ENCODE measurements around the gene PRSS21.

Gene PRSS21

GRCh38 chr16:2809149-2809760, 7.8 kb upstream of the PRSS21 start:
- Mint-ChIP-seq H3K9me3 (peaks cover 37% of the 10 kb centered on the region), H3K27ac (no peak overlapping the region), H3K36me3 (ENCODE audit: low read depth) (no peaks in the 10 kb centered on the region), H3K4me1 (no peaks in the 10 kb centered on the region), H3K27me3 (ENCODE audit: low read depth, poor library complexity) (peaks cover 76% of the 10 kb centered on the region), H3K4me3 (no peak overlapping the region)
- TF ChIP-seq, protein P1, sequence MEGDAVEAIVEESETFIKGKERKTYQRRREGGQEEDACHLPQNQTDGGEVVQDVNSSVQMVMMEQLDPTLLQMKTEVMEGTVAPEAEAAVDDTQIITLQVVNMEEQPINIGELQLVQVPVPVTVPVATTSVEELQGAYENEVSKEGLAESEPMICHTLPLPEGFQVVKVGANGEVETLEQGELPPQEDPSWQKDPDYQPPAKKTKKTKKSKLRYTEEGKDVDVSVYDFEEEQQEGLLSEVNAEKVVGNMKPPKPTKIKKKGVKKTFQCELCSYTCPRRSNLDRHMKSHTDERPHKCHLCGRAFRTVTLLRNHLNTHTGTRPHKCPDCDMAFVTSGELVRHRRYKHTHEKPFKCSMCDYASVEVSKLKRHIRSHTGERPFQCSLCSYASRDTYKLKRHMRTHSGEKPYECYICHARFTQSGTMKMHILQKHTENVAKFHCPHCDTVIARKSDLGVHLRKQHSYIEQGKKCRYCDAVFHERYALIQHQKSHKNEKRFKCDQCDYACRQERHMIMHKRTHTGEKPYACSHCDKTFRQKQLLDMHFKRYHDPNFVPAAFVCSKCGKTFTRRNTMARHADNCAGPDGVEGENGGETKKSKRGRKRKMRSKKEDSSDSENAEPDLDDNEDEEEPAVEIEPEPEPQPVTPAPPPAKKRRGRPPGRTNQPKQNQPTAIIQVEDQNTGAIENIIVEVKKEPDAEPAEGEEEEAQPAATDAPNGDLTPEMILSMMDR (IDR thresholded peaks at IDR 0.05), result no peak
- no peak for DNase-seq

- Mint-ChIP-seq H3K4me1 (peaks cover 4% of the 10 kb centered on the region), H3K27ac (no peak overlapping the region), H3K4me3 (no peak overlapping the region), H3K9me3 (peaks cover 25% of the 10 kb centered on the region), H3K36me3 (ENCODE audit: low read depth) (no peaks in the 10 kb centered on the region), H3K27me3 (ENCODE audit: low read depth, poor library complexity) (peaks cover 73% of the 10 kb centered on the region)
- DNase-seq, result no peak
- TF ChIP-seq, protein P1 (IDR thresholded peaks at IDR 0.05), result no peak
Measured at GRCh38 chr16:2810651-2811050, 6.4 kb upstream of the PRSS21 start.

DNA sequence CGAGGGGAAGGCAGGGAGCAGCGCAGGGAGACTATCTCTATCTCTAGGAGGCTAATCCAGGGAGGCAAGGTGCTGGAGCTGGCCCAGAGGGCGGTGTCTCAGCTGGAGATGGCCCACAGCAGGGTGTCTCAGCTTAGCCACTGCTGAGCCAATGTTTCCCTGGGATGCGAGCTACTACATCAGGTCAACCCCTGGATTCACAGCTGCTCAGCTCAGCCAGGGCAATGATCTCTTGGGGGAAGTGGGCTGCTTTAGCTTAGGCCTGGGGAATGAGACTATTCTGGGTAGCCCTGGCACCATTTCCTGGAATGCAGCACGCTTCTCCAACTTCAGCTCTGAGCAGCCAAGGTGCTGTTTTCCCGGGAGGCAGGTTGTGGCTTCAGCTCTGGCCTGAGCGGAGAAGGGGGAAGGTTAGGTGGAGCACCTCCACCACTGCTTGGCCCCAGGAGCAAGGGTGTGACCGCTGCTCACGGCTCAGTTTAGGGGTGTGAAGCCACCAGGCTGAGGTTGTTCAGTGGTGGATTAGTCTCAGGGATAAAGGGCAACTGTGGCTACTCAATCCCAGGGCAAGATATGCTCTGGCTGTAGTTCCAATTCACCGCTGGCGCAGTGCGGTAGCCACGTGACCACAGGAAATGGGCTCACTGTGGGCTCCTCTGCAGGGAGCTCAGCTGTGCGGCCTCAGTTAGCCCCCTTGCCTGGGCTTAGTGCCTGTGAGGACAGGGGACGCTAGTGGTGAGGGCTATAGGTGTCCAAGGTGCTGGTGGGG, 5.2 kb upstream of the PRSS21 start:
- DNase-seq, result no peak
- peaks cover 21% of the 10 kb centered on the region for H3K9me3 Mint-ChIP-seq
- peaks cover 67% of the 10 kb centered on the region for H3K27me3 Mint-ChIP-seq (ENCODE audit: low read depth, poor library complexity)
- no peak overlapping the region for H3K4me3 Mint-ChIP-seq
- peaks cover 6% of the 10 kb centered on the region for H3K4me1 Mint-ChIP-seq
- H3K27ac Mint-ChIP-seq, result no peak overlapping the region
- TF ChIP-seq, protein P1 (IDR thresholded peaks at IDR 0.05), result no peak
- H3K36me3 Mint-ChIP-seq (ENCODE audit: low read depth), result no peaks in the 10 kb centered on the region

- Mint-ChIP-seq H3K9me3 (peaks cover 8% of the 10 kb centered on the region), H3K27me3 (ENCODE audit: low read depth, poor library complexity) (peaks cover 54% of the 10 kb centered on the region)
Measured at GRCh38 chr16:2813771-2814221, 3.2 kb upstream of the PRSS21 start.

DNA sequence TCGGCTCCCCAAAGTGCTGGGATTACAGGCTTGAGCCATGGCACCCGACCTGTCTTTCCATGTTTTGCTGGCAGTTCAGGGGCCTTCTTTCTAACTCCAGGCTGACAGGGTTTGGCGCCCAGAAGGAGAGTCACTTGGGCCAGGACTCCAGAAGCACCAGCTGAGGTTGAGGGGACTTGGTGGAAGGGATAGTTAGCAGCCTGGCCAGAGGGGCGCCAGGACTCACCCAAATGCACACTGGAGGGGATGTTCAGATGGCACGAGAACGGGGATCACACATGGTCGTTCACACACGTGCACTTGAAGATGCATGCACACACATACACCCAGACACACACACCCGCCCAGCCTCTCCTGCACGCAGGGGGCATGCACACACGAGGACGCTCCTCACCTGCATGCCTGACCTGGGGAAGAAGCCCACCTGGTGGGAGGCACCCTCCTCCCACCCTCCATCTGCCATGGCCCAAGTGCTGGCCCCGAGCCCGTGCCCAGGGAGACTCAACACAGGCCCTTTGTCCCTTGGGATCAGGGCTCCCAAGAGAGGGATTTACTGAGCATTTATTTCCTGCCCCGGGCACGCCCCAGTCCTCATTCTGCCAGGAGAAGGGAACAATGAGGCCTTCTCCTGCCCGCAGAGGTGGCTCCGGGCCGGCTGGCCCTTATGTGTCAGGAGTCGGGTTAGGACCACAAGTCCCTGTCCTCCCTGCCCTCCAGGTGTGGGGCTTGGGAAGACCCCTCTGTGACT, 2.3 kb upstream of the PRSS21 start:
- H3K9me3 Mint-ChIP-seq, result no peaks in the 10 kb centered on the region
- H3K27ac Mint-ChIP-seq, result no peak overlapping the region
- peaks cover 6% of the 10 kb centered on the region for H3K4me1 Mint-ChIP-seq
- DNase-seq, result no peak
- peaks cover 46% of the 10 kb centered on the region for H3K27me3 Mint-ChIP-seq (ENCODE audit: low read depth, poor library complexity)
- no peaks in the 10 kb centered on the region for H3K36me3 Mint-ChIP-seq (ENCODE audit: low read depth)
- H3K4me3 Mint-ChIP-seq, result no peak overlapping the region
- TF ChIP-seq, protein P1 (IDR thresholded peaks at IDR 0.05), result no peak

More at GRCh38 chr16:2813771-2814221, 3.2 kb upstream of the PRSS21 start:
- no peak overlapping the region for H3K4me3 Mint-ChIP-seq
- no peaks in the 10 kb centered on the region for H3K36me3 Mint-ChIP-seq (ENCODE audit: low read depth)
- H3K4me1 Mint-ChIP-seq, result peaks cover 6% of the 10 kb centered on the region
- no peak overlapping the region for H3K27ac Mint-ChIP-seq
- DNase-seq, result no peak
- TF ChIP-seq, protein P1 (IDR thresholded peaks at IDR 0.05), result no peak

Measured in nephron progenitor cell (in vitro differentiated cells).